ENCODE data around the gene OLFML2A. TPM values are rescaled to one million over a fixed set of nuclear protein-coding genes. Genes with fewer than 3 reads are reported as not detected.

Gene OLFML2A
- total RNA-seq, 5 donors from 2014 or later (not counting 1 experiment from before 2014, with no cell fraction given) = 0.07 to 0.18 (median 0.13) TPM; not detected in 2

GRCh38 chr9:124828489-124829333, 51.8 kb downstream of the OLFML2A start:
- POLR2A ChIA-PET = interaction anchor here in 1 of 2 donors (0.6 kb wide), 1 partner anchor 72 kb away, joined by 3 read pairs; no protein-coding TSS in a partner anchor
- H3K27me3 ChIP-seq (replicated peaks in 1 of 2; ENCODE audit: control insufficient read depth in 2 of 2, extremely low read depth in 1 of 2, insufficient read depth in 2 of 2, low read length in 1 of 2) = peaks cover 0 to 9% of the 10 kb centered on the region in 2 experiments
- no peaks in the 10 kb centered on the region for H3K36me3 Mint-ChIP-seq
- ATAC-seq (replicated peaks in 1 of 4) (no peak), DNase-seq (no peak)
- H3K9me3 ChIP-seq = no peaks in the 10 kb centered on the region
- no peak overlapping the region for H3K27ac ChIP-seq (ENCODE audit: low read length)
- H3K4me3 Mint-ChIP-seq = no peak overlapping the region
- peaks cover 6 to 7% of the 10 kb centered on the region in 2 donors for H3K27me3 Mint-ChIP-seq
- CTCF ChIA-PET = no interaction called here
- no peaks in the 10 kb centered on the region for H3K36me3 ChIP-seq (ENCODE audit: control insufficient read depth in 2 of 2, extremely low read depth in 1 of 2, insufficient read depth in 1 of 2, low read length in 1 of 2)
- H3K4me1 Mint-ChIP-seq = peaks cover 0 to 5% (median 0%) of the 10 kb centered on the region in 3 donors
- no peak overlapping the region for H3K4me3 ChIP-seq (ENCODE audit: control insufficient read depth in 1 of 2, extremely low read depth in 1 of 2, low read length in 1 of 2)
- H3K4me1 ChIP-seq (ENCODE audit: control insufficient read depth in 1 of 2, extremely low read depth in 1 of 2, insufficient read depth in 2 of 2, low read length in 2 of 2) = no peaks in the 10 kb centered on the region
- WGBS (ENCODE audit: insufficient coverage) = 10% methylated on average over 1 of the region's 2 CpGs
- H3K9me3 Mint-ChIP-seq = peaks cover 0 to 4% (median 3%) of the 10 kb centered on the region in 3 donors
- H3K27ac Mint-ChIP-seq = no peak overlapping the region

DNA sequence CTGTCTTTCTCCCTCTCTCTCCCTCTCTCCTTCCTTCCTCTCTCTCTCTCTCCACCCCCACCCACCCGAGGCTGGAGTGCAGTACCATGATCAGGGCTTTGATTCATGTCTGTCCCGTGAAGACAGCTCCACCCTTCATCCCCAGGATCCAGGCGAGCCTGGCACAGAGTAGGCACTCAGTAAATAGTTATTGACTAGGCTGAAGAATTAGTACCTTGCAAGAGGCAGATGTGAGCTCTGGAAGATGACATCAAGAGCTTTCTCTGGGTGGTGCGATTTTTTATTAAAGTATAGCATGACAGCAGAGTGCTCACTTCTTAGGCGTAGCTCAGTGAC, 52.4 kb downstream of the OLFML2A start:
- Histone ChIP-seq H3K36me3 (ENCODE audit: control insufficient read depth in 2 of 2, extremely low read depth in 1 of 2, insufficient read depth in 1 of 2, low read length in 1 of 2) (no peaks in the 10 kb centered on the region), H3K4me3 (ENCODE audit: control insufficient read depth in 1 of 2, extremely low read depth in 1 of 2, low read length in 1 of 2) (no peak overlapping the region), H3K9me3 (no peaks in the 10 kb centered on the region), H3K27me3 (replicated peaks in 1 of 2; ENCODE audit: control insufficient read depth in 2 of 2, extremely low read depth in 1 of 2, insufficient read depth in 2 of 2, low read length in 1 of 2) (peaks cover 0 to 9% of the 10 kb centered on the region in 2 experiments), H3K4me1 (ENCODE audit: control insufficient read depth in 1 of 2, extremely low read depth in 1 of 2, insufficient read depth in 2 of 2, low read length in 2 of 2) (no peaks in the 10 kb centered on the region), H3K27ac (ENCODE audit: low read length) (no peak overlapping the region)
- Mint-ChIP-seq H3K9me3 (peaks cover 0 to 4% (median 3%) of the 10 kb centered on the region in 3 donors), H3K27ac (no peak overlapping the region), H3K27me3 (peaks cover 6 to 7% of the 10 kb centered on the region in 2 donors), H3K4me3 (no peak overlapping the region), H3K4me1 (peaks cover 0 to 5% (median 0%) of the 10 kb centered on the region in 3 donors), H3K36me3 (no peaks in the 10 kb centered on the region)
- ATAC-seq (replicated peaks in 1 of 4) = no peak
- DNase-seq = no peak
- CTCF ChIA-PET = no interaction called here
- 82% methylated on average over 2 of the region's 5 CpGs for WGBS (ENCODE audit: insufficient coverage)
- POLR2A ChIA-PET = no interaction called here

DNA sequence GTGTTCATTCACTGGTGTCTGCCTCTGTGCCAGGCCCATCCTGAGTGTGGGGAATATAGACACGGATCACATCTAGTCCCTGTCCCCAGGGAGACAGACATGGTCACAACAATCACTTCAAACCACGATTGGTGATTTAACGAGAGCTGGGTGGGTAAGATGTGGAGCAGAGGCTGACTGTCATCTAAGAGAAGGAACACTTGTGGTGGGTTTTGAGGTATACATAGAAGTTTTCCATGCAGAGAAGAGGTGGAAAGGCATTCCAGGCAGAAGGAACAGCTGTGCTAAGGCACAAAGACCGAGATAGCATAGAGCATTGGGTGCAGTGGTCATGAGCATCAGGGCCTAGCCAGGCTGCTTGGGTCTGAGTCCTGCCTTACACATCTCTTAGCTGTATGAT, 53.7 kb downstream of the OLFML2A start:
- Histone ChIP-seq H3K9me3 (no peaks in the 10 kb centered on the region), H3K36me3 (ENCODE audit: control insufficient read depth in 2 of 2, extremely low read depth in 1 of 2, insufficient read depth in 1 of 2, low read length in 1 of 2) (no peaks in the 10 kb centered on the region), H3K4me1 (ENCODE audit: control insufficient read depth in 1 of 2, extremely low read depth in 1 of 2, insufficient read depth in 2 of 2, low read length in 2 of 2) (no peaks in the 10 kb centered on the region), H3K27ac (ENCODE audit: low read length) (no peak overlapping the region), H3K27me3 (replicated peaks in 1 of 2; ENCODE audit: control insufficient read depth in 2 of 2, extremely low read depth in 1 of 2, insufficient read depth in 2 of 2, low read length in 1 of 2) (peaks cover 0 to 17% of the 10 kb centered on the region in 2 experiments), H3K4me3 (ENCODE audit: control insufficient read depth in 1 of 2, extremely low read depth in 1 of 2, low read length in 1 of 2) (no peak overlapping the region)
- Mint-ChIP-seq H3K4me1 (peaks cover 0 to 5% (median 0%) of the 10 kb centered on the region in 3 donors), H3K4me3 (no peak overlapping the region), H3K27ac (no peak overlapping the region), H3K9me3 (peaks cover 0 to 4% (median 3%) of the 10 kb centered on the region in 3 donors), H3K27me3 (peaks cover 9 to 10% of the 10 kb centered on the region in 2 donors), H3K36me3 (no peaks in the 10 kb centered on the region)
- WGBS (ENCODE audit: insufficient coverage) = 86% methylated on average over 2 of the region's 4 CpGs
- no peak for ATAC-seq (replicated peaks in 1 of 4)
- ChIA-PET POLR2A (no interaction called here), CTCF (no interaction called here)
- no peak for DNase-seq

DNA sequence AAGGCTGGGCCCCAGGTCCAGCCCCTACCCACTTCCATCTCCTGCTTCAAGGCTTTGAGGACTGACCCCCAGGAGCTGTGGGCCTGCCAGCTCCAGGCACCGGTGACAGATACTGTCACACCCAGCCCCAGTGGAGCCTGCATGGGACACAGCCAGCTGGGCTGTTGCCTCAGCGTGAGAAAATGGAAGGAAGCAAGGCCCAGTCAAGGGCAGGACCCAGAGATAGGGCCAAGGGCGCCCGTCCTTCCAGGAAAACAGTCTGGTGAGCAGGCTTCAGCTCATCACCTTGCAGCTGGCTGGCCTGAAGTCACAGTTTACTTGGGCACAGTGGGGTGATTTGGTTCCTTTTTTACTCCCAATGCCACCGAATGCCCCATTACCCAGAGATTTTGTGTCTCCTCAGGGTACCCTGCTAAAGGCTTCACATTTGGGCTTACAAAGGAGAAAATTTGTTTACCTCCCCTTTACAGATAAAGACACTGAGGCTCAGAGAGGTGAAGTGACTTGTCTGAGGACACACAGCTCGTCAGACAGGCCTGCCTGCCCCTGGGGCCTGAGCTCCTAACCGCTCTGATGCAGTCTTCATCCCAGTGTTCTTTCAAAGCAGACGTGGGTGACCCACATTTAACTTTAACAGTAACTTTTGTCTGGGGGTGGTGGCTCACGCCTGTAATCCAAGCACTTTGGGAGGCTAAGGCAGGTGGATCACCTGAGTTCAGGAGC, 54.9 kb downstream of the OLFML2A start:
- WGBS (ENCODE audit: insufficient coverage) = 82% methylated on average over 6 of the region's 9 CpGs
- ChIA-PET CTCF (interaction anchor here in 1 of 2 donors (0.7 kb wide), 1 partner anchor 116 kb away, joined by 4 read pairs; no protein-coding TSS in a partner anchor), POLR2A (interaction anchor here in 1 of 2 donors (0.5 kb wide), 1 partner anchor 16 kb away, joined by 3 read pairs; no protein-coding TSS in a partner anchor)

GRCh38 chr9:124834591-124834990, 57.7 kb downstream of the OLFML2A start:
- WGBS (ENCODE audit: insufficient coverage) = 75% methylated on average over 5 of the region's 7 CpGs
- H3K4me1 ChIP-seq (ENCODE audit: control insufficient read depth in 1 of 2, extremely low read depth in 1 of 2, insufficient read depth in 2 of 2, low read length in 2 of 2) = no peaks in the 10 kb centered on the region
- H3K4me3 ChIP-seq (ENCODE audit: control insufficient read depth in 1 of 2, extremely low read depth in 1 of 2, low read length in 1 of 2) = no peak overlapping the region
- ChIA-PET CTCF (interaction anchor here in 1 of 2 donors (0.6 kb wide), 1 partner anchor 11 kb away, joined by 4 read pairs; no protein-coding TSS in a partner anchor), POLR2A (no interaction called here)
- H3K4me1 Mint-ChIP-seq = no peaks in the 10 kb centered on the region
- no peaks in the 10 kb centered on the region for H3K9me3 ChIP-seq
- no peak for ATAC-seq (replicated peaks in 1 of 4)
- no peaks in the 10 kb centered on the region for H3K9me3 Mint-ChIP-seq
- DNase-seq = no peak
- no peaks in the 10 kb centered on the region for H3K36me3 Mint-ChIP-seq
- peaks cover 28 to 29% of the 10 kb centered on the region in 2 donors for H3K27me3 Mint-ChIP-seq
- H3K4me3 Mint-ChIP-seq = no peak overlapping the region
- H3K27ac Mint-ChIP-seq = no peak overlapping the region
- H3K27me3 ChIP-seq (replicated peaks in 1 of 2; ENCODE audit: control insufficient read depth in 2 of 2, extremely low read depth in 1 of 2, insufficient read depth in 2 of 2, low read length in 1 of 2) = peaks cover 0 to 30% of the 10 kb centered on the region in 2 experiments
- no peak overlapping the region for H3K27ac ChIP-seq (ENCODE audit: low read length)
- no peaks in the 10 kb centered on the region for H3K36me3 ChIP-seq (ENCODE audit: control insufficient read depth in 2 of 2, extremely low read depth in 1 of 2, insufficient read depth in 1 of 2, low read length in 1 of 2)

More for the DNA sequence above, 54.9 kb downstream of the OLFML2A start:
- H3K9me3 Mint-ChIP-seq = no peaks in the 10 kb centered on the region
- H3K27me3 Mint-ChIP-seq = peaks cover 12 to 13% of the 10 kb centered on the region in 2 donors
- no peak for DNase-seq
- no peak overlapping the region for H3K27ac ChIP-seq (ENCODE audit: low read length)
- no peaks in the 10 kb centered on the region for H3K9me3 ChIP-seq
- H3K4me1 ChIP-seq (ENCODE audit: control insufficient read depth in 1 of 2, extremely low read depth in 1 of 2, insufficient read depth in 2 of 2, low read length in 2 of 2) = no peaks in the 10 kb centered on the region
- no peak overlapping the region for H3K4me3 ChIP-seq (ENCODE audit: control insufficient read depth in 1 of 2, extremely low read depth in 1 of 2, low read length in 1 of 2)
- no peak for ATAC-seq (replicated peaks in 1 of 4)
- H3K36me3 Mint-ChIP-seq = no peaks in the 10 kb centered on the region
- no peak overlapping the region for H3K27ac Mint-ChIP-seq
- H3K4me3 Mint-ChIP-seq = no peak overlapping the region
- H3K36me3 ChIP-seq (ENCODE audit: control insufficient read depth in 2 of 2, extremely low read depth in 1 of 2, insufficient read depth in 1 of 2, low read length in 1 of 2) = no peaks in the 10 kb centered on the region
- peaks cover 0 to 5% (median 0%) of the 10 kb centered on the region in 3 donors for H3K4me1 Mint-ChIP-seq
- peaks cover 0 to 20% of the 10 kb centered on the region in 2 experiments for H3K27me3 ChIP-seq (replicated peaks in 1 of 2; ENCODE audit: control insufficient read depth in 2 of 2, extremely low read depth in 1 of 2, insufficient read depth in 2 of 2, low read length in 1 of 2)

DNA sequence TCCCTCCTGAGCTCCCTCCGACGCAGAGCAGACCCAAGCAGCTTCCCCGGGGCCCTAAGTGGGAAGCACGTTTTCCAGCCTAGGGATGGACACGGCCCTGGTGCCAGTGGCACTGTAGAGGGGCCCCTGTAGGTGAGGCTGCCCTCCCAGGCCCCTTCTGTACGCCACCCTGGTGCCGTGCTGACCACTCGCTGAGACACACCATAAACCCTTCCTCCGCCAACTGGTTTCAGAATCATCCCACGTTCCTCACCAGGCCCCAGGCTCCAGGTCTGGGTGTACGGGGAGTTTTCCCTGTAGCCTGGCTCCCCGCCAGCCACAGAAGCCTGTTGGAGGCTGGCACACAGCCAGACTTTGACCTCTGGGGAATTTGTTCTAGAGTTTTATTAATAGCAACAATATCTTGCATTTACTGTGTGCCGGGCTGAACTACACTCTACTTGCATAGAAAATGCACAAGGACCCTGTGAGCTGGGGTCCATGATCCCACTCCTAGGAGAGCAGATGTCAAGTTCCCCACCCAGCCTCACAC, 58.2 kb downstream of the OLFML2A start:
- no peak for DNase-seq
- Mint-ChIP-seq H3K4me3 (no peak overlapping the region), H3K4me1 (no peaks in the 10 kb centered on the region), H3K36me3 (no peaks in the 10 kb centered on the region), H3K27ac (no peak overlapping the region), H3K9me3 (no peaks in the 10 kb centered on the region), H3K27me3 (peaks cover 28 to 31% of the 10 kb centered on the region in 2 donors)
- WGBS (ENCODE audit: insufficient coverage) = 79% methylated on average over 9 of the region's 13 CpGs
- no peaks in the 10 kb centered on the region for H3K9me3 ChIP-seq
- no peak for ATAC-seq (replicated peaks in 1 of 4)
- H3K27me3 ChIP-seq (replicated peaks in 1 of 2; ENCODE audit: control insufficient read depth in 2 of 2, extremely low read depth in 1 of 2, insufficient read depth in 2 of 2, low read length in 1 of 2) = peaks cover 0 to 35% of the 10 kb centered on the region in 2 experiments
- no peaks in the 10 kb centered on the region for H3K36me3 ChIP-seq (ENCODE audit: control insufficient read depth in 2 of 2, extremely low read depth in 1 of 2, insufficient read depth in 1 of 2, low read length in 1 of 2)
- H3K4me1 ChIP-seq (ENCODE audit: control insufficient read depth in 1 of 2, extremely low read depth in 1 of 2, insufficient read depth in 2 of 2, low read length in 2 of 2) = no peaks in the 10 kb centered on the region
- ChIA-PET CTCF (interaction anchor here (0.6 to 0.7 kb wide), 2 partner anchors 11 to 312 kb away, joined by 3 to 4 read pairs; no protein-coding TSS in a partner anchor), POLR2A (no interaction called here)
- H3K27ac ChIP-seq (ENCODE audit: low read length) = no peak overlapping the region
- H3K4me3 ChIP-seq (ENCODE audit: control insufficient read depth in 1 of 2, extremely low read depth in 1 of 2, low read length in 1 of 2) = no peak overlapping the region

Measured in T-cell (primary cell).